Bronchial epithelial cell (primary cell): Measurements from ENCODE around the gene IFT122. TPM values are rescaled to one million over a fixed set of nuclear protein-coding genes. Genes with fewer than 3 reads are reported as not detected.

Source experiments
- DNase-seq: peaks from one replicate; pipeline ENCODE4 v3.0.0-alpha.2; 2010; ENCODE audit warnings: low read depth
- FAIRE-seq: peaks from 2 replicates; lab custom pipeline; 2011; peaks lifted over from hg19 to GRCh38; lab: Jason Lieb, UNC
- H3K27me3 ChIP-seq: 2 replicates; pipeline ENCODE4 v1.5.1; 2011; ENCODE audit warnings: low read length; ENCODE audit not compliant: control insufficient read depth, insufficient read depth
- H3K36me3 ChIP-seq: 2 replicates; pipeline ENCODE4 v1.5.1; 2011; ENCODE audit warnings: low read length; ENCODE audit not compliant: control insufficient read depth, insufficient read depth
- H3K4me3 ChIP-seq: 2 replicates; pipeline ENCODE4 v1.5.1; 2011; ENCODE audit warnings: mild to moderate bottlenecking, low read depth, low read length, control low read depth
- total RNA-seq: library from RNA; depleted of rRNA; stranded (reverse); fragments of >200 nt; gene quantifications from 2 replicates; pipeline ENCODE4 v1.2.1, GENCODE V29; 2014
- TF ChIP-seq, protein P1 (sequence below): IDR thresholded peaks from 2 replicates; pipeline ENCODE4 v1.5.1; 2011; ENCODE audit warnings: mild to moderate bottlenecking, moderate library complexity, low read length, control low read depth, inconsistent platforms; ENCODE audit not compliant: insufficient read depth, severe bottlenecking

Gene IFT122
- total RNA-seq, 1 donor from 2014 or later: 10.0 TPM

DNA sequence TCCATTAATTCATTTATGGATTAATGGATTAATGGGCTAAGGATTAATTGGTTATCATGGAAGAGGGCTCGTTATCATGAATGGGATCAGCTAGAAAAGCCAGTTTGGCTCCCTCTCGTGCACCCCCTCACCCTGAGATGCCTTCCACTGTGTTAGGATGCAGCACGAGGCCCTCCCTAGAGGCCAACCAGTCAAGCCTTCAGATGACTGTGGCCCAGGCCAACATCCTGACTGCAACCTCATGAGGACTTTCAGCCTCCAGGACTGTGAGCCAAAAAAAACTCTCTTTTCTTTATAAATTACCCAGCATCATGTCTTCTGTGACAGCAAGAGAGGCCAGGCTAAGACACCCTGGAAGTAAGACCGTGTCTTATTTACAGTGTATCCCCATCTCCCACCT lies 20.5 kb upstream of the IFT122 start:
- Histone ChIP-seq H3K4me3 (no peak overlapping the region), H3K27me3 (no peaks in the 10 kb centered on the region), H3K36me3 (no peaks in the 10 kb centered on the region)
- FAIRE-seq (no peak), DNase-seq (no peak)
- TF ChIP-seq, protein P1, sequence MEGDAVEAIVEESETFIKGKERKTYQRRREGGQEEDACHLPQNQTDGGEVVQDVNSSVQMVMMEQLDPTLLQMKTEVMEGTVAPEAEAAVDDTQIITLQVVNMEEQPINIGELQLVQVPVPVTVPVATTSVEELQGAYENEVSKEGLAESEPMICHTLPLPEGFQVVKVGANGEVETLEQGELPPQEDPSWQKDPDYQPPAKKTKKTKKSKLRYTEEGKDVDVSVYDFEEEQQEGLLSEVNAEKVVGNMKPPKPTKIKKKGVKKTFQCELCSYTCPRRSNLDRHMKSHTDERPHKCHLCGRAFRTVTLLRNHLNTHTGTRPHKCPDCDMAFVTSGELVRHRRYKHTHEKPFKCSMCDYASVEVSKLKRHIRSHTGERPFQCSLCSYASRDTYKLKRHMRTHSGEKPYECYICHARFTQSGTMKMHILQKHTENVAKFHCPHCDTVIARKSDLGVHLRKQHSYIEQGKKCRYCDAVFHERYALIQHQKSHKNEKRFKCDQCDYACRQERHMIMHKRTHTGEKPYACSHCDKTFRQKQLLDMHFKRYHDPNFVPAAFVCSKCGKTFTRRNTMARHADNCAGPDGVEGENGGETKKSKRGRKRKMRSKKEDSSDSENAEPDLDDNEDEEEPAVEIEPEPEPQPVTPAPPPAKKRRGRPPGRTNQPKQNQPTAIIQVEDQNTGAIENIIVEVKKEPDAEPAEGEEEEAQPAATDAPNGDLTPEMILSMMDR: no peak

DNA sequence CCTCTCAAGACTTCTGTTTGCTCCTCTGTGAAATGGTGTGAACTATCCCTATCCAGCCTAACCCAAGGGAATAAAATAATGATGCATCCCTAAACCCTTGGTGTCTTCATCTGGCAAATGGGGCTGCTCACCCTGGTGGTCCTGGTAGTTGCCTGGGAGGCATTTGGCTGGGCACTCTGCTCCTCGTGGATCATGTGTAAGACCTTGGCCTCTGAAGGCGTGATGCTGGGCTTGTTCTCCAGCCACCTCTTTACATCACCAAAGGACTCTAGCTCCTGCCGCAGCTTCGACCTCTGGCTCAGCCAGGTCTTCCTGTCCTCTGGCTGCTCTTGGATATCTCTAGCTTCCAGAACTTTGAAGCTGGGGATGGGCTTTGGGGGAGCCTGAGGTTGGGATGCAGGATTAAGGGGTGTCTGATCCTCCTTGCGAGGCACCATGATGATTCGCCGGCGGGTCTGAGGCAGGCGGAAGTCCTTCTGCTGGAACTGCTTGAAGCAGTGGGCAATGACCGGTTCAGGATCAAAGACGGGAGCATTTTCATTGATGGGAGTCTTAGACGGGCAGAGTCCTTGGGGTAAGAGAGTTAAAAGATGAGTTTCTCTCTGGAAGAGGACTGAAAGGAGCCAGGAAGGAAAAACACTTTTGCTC lies 18.7 kb upstream of the IFT122 start:
- DNase-seq (no peak), FAIRE-seq (no peak)
- TF ChIP-seq, protein P1: no peak
- Histone ChIP-seq H3K27me3 (no peaks in the 10 kb centered on the region), H3K36me3 (no peaks in the 10 kb centered on the region), H3K4me3 (no peak overlapping the region)

DNA sequence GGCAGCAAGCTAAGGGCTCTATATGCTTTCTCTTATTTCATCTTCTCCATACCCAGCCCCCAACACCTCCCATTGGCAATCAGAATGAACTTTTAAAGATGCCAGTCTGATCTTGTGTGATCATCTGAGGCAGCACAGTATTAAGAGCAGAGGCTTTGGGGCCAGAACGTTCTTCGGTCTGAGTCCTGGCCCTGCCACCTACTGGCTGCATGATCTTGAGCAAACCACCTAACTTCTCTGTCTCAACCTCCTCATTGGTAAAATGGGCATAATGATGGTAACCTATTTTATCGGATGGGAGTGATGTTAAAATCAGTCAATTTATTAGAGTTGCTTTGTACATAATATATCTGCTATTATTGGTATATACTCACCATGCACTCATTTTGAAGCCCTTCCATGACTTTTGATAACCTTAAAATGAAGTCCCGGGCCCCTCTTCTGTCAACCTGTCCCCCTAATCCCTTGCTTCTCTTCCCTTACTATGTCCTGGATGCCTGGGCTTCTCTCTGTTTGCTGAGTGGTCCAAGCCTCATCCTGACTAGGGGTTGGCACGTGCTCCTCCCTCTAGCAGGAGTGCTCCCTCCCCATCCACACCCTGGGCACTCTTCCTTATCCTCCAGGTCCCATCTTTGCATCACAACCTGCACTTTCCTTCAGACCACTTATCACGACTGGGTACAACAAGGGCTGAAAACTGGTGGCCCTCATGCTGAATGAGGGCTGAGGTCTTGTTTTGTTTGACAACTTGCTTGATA lies 17.9 kb upstream of the IFT122 start:
- Histone ChIP-seq H3K4me3 (no peak overlapping the region), H3K27me3 (no peaks in the 10 kb centered on the region), H3K36me3 (no peaks in the 10 kb centered on the region)
- TF ChIP-seq, protein P1: peak; percentile 3
- no peak for DNase-seq
- no peak for FAIRE-seq

DNA sequence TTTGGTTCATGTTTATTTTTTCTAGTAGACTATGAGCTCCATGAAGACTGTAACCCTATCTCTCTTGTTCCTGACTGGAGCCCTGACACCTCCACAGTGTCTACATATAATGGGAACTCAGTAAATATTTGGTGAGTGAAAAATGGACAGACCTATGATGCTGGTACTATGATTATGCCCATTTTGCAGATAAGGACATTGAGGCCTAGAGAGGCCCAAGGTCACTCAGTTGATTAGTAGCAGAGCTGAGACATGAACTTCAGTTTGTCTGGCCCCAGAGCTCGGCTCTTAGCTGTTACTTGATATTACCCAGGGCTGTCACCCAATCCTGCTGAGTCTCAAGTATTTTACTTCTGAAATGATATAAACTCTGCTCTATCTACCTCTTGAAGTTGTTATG lies 17.1 kb upstream of the IFT122 start:
- H3K4me3 ChIP-seq: no peak overlapping the region
- H3K27me3 ChIP-seq: no peaks in the 10 kb centered on the region
- H3K36me3 ChIP-seq: no peaks in the 10 kb centered on the region
- TF ChIP-seq, protein P1: no peak
- FAIRE-seq (no peak), DNase-seq (no peak)

DNA sequence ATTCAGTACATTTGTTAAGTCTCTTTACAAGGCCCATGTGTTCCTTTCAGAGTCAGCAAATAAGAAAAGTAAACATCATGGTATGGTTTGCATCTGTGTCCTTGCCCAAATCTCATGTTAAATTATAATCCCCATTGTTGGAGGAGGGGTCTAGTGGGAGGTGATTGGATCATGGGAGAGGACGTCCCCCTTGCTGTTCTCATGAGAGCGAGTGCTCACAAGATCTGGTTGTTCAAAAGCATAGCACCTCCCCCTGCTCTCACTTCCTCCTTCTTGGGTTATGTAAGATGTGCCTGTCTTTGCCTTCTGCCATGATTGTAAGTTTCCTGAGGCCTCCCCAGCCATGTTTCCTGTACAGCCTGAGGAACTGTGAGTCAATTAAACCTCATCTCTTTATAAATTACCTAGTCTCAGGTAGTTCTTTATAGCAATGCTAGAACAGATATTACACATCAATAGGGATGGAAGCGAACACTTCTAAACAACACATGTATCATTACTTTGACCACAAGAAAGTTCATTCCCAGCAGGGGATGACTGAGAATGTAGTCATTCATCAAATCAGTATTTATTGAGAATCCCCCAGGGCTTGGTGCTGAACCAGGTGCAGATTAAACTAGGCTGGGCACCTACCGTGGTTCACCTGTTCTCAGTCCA lies 15.7 kb upstream of the IFT122 start:
- Histone ChIP-seq H3K36me3 (no peaks in the 10 kb centered on the region), H3K4me3 (no peak overlapping the region), H3K27me3 (no peaks in the 10 kb centered on the region)
- no peak for FAIRE-seq
- peak; percentile 67 for DNase-seq
- TF ChIP-seq, protein P1: no peak
